Gastrocnemius medialis (tissue), 4 donors: ENCODE data around the gene FN3KRP. TPM values are rescaled to one million over a fixed set of nuclear protein-coding genes. Genes with fewer than 3 reads are reported as not detected.
A peak's percentile ranks its signal among the peaks of the same experiment; 100 is the strongest.

Experiments used
- ATAC-seq, 2 donors: fragments of 150-250 bp; one replicate each; pipeline ENCODE4 v1.9.1; 2016
- DNase-seq, 2 donors: peaks; one replicate each; pipeline ENCODE4 v3.0.0-alpha.2; 2019
- H3K27ac ChIP-seq, 4 donors: fragments of 200-600 bp; sonication (generic); 1 replicate in 1 of 4; 2 replicates in 3 of 4; pipeline ENCODE4 v1.5.1; 2016 to 2018; ENCODE audit warnings: mild to moderate bottlenecking in 2 of 4, moderate library complexity in 1 of 4
- H3K27me3 ChIP-seq, 3 donors: fragments of 200-600 bp; sonication (generic) in 2 of 3; 1 replicate in 1 of 3; 2 replicates in 2 of 3; pipeline versions ENCODE4 v1.5.1 to v1.6.0; 2016 to 2019; ENCODE audit warnings: mild to moderate bottlenecking in 1 of 3, moderate library complexity in 1 of 3
- H3K36me3 ChIP-seq, 2 donors: fragments of 200-600 bp; sonication (generic) in 1 of 2; one replicate each; pipeline ENCODE4 v1.5.1; 2017 to 2018
- H3K4me1 ChIP-seq, 2 donors: fragments of 200-600 bp; sonication (generic) in 1 of 2; one replicate each; pipeline ENCODE4 v1.5.1; 2016 to 2017; ENCODE audit warnings: mild to moderate bottlenecking in 2 of 2
- H3K4me3 ChIP-seq, 4 donors: fragments of 200-600 bp; sonication (generic) in 3 of 4; 1 replicate in 1 of 4; 2 replicates in 3 of 4; pipeline ENCODE4 v1.5.1; 2016 to 2019; ENCODE audit warnings: mild to moderate bottlenecking in 2 of 4
- H3K9me3 ChIP-seq, 3 donors: fragments of 200-600 bp; sonication (generic) in 2 of 3; 1 replicate in 1 of 3; 2 replicates in 2 of 3; pipeline ENCODE4 v1.5.1; 2016 to 2019
- POLR2A ChIP-seq, 2 donors: fragments of 450-650 bp; IDR thresholded peaks; one replicate each; pipeline ENCODE4 v1.6.1; 2017; ENCODE audit warnings: antibody characterized with exemption in 2 of 2, mild to moderate bottlenecking in 2 of 2, moderate library complexity in 2 of 2
- in situ Hi-C, 4 donors: fragments of 200-750 bp; cut with MboI; loops; one replicate each; pipeline versions ENCODE4 v1.15.0 to v1.8.0; 2017; ENCODE audit warnings: low sequenced_read_pairs in 4 of 4
- intact Hi-C: fragments of 100-400 bp; cut with DNase I; formaldehyde crosslinking; loops from one replicate; pipeline ENCODE4 v1.15.1; 2023; ENCODE audit warnings: low total_unique reads
- total RNA-seq, 4 donors: library from RNA; depleted of rRNA; stranded (reverse); fragments of >200 nt; gene quantifications; one replicate each; pipeline versions ENCODE4 v1.1.0 to v1.2.3, GENCODE V29; 2016
- TF ChIP-seq, protein P1 (sequence below), 5 experiments: fragments of 450-650 bp in 3 of 5; fragments of 200-600 bp in 2 of 5; sonication (generic) in 2 of 5; IDR thresholded peaks in 4 of 5; conservative IDR thresholded peaks in 1 of 5; 1 replicate in 4 of 5; 2 replicates in 1 of 5; pipeline ENCODE4 v1.5.1; 2016 to 2019; ENCODE audit warnings: antibody characterized with exemption in 5 of 5, mild to moderate bottlenecking in 3 of 5, moderate library complexity in 3 of 5

Gene FN3KRP
- total RNA-seq, 4 donors from 2014 or later = 2.3 to 7.9 (median 3.9) TPM

DNA sequence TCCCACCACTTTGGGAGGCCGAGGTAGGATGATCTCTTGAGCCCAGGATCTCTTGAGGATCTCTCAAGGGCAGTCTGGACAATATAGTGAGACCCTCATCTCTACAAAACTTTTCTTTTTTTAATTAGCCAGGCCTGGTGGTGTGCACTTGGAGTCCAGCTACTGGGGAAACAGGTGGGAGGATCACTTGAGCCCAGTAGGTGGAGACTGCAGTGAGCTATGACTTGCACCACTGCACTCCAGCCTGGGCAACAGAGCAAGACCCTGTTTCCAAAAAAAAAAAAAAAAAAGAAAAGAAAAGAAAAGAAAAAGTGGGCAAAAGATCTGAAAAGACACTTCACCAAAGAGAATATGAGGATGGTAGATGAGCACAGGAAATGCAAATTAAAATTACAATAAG, 33.0 kb upstream of the FN3KRP start:
- no peaks in the 10 kb centered on the region for H3K27me3 ChIP-seq
- no peak for TF ChIP-seq POLR2A (IDR thresholded peaks at IDR 0.05)
- TF ChIP-seq, protein P1, sequence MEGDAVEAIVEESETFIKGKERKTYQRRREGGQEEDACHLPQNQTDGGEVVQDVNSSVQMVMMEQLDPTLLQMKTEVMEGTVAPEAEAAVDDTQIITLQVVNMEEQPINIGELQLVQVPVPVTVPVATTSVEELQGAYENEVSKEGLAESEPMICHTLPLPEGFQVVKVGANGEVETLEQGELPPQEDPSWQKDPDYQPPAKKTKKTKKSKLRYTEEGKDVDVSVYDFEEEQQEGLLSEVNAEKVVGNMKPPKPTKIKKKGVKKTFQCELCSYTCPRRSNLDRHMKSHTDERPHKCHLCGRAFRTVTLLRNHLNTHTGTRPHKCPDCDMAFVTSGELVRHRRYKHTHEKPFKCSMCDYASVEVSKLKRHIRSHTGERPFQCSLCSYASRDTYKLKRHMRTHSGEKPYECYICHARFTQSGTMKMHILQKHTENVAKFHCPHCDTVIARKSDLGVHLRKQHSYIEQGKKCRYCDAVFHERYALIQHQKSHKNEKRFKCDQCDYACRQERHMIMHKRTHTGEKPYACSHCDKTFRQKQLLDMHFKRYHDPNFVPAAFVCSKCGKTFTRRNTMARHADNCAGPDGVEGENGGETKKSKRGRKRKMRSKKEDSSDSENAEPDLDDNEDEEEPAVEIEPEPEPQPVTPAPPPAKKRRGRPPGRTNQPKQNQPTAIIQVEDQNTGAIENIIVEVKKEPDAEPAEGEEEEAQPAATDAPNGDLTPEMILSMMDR (IDR thresholded peaks at IDR 0.05 in 4 of 5, conservative IDR thresholded peaks at IDR 0.05 in 1 of 5) = no peak
- no peaks in the 10 kb centered on the region for H3K9me3 ChIP-seq
- DNase-seq = no peak
- H3K36me3 ChIP-seq = no peaks in the 10 kb centered on the region
- peaks cover 11 to 18% of the 10 kb centered on the region in 2 donors for H3K4me1 ChIP-seq
- H3K4me3 ChIP-seq = no peak overlapping the region
- in situ Hi-C loops (no loop called here), intact Hi-C loops (no loop called here)
- no peak overlapping the region for H3K27ac ChIP-seq
- no peak for ATAC-seq

- Histone ChIP-seq H3K27me3 (no peaks in the 10 kb centered on the region), H3K27ac (peak overlapping the region in 1 of 4 donors; percentile 87), H3K36me3 (no peaks in the 10 kb centered on the region), H3K4me3 (no peak overlapping the region), H3K9me3 (no peaks in the 10 kb centered on the region), H3K4me1 (peaks cover 10 to 18% of the 10 kb centered on the region in 2 donors)
- intact Hi-C loops = no loop called here
- in situ Hi-C loops = no loop called here
- ATAC-seq = no peak
- TF ChIP-seq POLR2A (IDR thresholded peaks at IDR 0.05) = no peak
- TF ChIP-seq, protein P1 (IDR thresholded peaks at IDR 0.05 in 4 of 5, conservative IDR thresholded peaks at IDR 0.05 in 1 of 5) = no peak
- no peak for DNase-seq
Observed at GRCh38 chr17:82684228-82684841, 32.2 kb upstream of the FN3KRP start.

DNA sequence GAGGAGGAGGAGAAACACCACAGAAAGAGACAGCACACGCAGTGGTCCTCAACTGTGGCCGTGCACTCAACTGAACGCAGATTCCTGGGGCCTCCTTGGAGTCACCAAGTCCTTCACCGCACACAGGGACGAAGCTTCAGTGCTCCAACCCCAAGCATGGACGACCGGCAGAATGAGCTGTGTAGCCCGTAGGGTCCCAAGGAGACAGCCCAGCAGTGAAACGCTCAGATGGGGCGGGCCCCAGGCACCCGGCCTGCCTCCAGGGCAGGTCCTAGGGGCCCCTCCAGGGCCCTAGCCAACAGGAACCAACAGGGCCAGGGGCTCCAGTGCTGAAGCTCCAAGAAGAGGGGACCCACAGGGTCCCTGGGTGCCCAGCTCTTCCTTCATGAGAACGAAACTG, 31.2 kb upstream of the FN3KRP start:
- intact Hi-C loops = no loop called here
- TF ChIP-seq, protein P1 (IDR thresholded peaks at IDR 0.05 in 4 of 5, conservative IDR thresholded peaks at IDR 0.05 in 1 of 5) = no peak
- TF ChIP-seq POLR2A (IDR thresholded peaks at IDR 0.05) = no peak
- Histone ChIP-seq H3K27ac (peak overlapping the region in 1 of 4 donors; percentile 87), H3K36me3 (no peaks in the 10 kb centered on the region), H3K4me3 (no peak overlapping the region), H3K4me1 (peaks cover 10 to 18% of the 10 kb centered on the region in 2 donors), H3K27me3 (no peaks in the 10 kb centered on the region), H3K9me3 (no peaks in the 10 kb centered on the region)
- in situ Hi-C loops = no loop called here
- no peak for ATAC-seq
- no peak for DNase-seq

- ATAC-seq = peak; percentile 37 to 88
- no peaks in the 10 kb centered on the region for H3K36me3 ChIP-seq
- H3K27ac ChIP-seq = peak overlapping the region; percentile 58 to 87 (median 65)
- H3K27me3 ChIP-seq = no peaks in the 10 kb centered on the region
- TF ChIP-seq, protein P1 (IDR thresholded peaks at IDR 0.05 in 4 of 5, conservative IDR thresholded peaks at IDR 0.05 in 1 of 5) = no peak
- TF ChIP-seq POLR2A (IDR thresholded peaks at IDR 0.05) = no peak
- DNase-seq = peak in 1 of 2 donors; percentile 38
- intact Hi-C loops (no loop called here), in situ Hi-C loops (no loop called here)
- no peaks in the 10 kb centered on the region for H3K9me3 ChIP-seq
- H3K4me1 ChIP-seq = peaks cover 10 to 18% of the 10 kb centered on the region in 2 donors
- H3K4me3 ChIP-seq = no peak overlapping the region
Observed at GRCh38 chr17:82686366-82687324, 29.9 kb upstream of the FN3KRP start.
